Activated CD8-positive, alpha-beta memory T cell treated with anti-CD3 and anti-CD28 coated beads, Interleukin-2, amount 50 U/mL, for 24 hours (primary cell): ENCODE data around the gene ATP8A2.
"Not testable (repeated sequence)": the region's sequence is repeated elsewhere in the genome, so short reads cannot be mapped to it uniquely, and the experiment has no call there.

Experiments used
- DNase-seq: peaks from one replicate; pipeline ENCODE4 v3.0.0-alpha.2; 2020; ENCODE audit errors: extremely low read depth

Gene ATP8A2

GRCh38 chr13:25371875-25372283, at the start of gene ATP8A2:
TSS of gene ATP8A2 (plus strand) at chr13:25371974. CDS start at chr13:25372213, 239 bp downstream.
- no peak for DNase-seq

GRCh38 chr13:25324100-25324499, 47.7 kb upstream of the ATP8A2 start:
- no peak for DNase-seq

GRCh38 chr13:25329706-25330105, 42.1 kb upstream of the ATP8A2 start:
- DNase-seq = no peak

- DNase-seq = no peak
These were observed 41.2 kb upstream of the ATP8A2 start for GRCh38 chr13:25330541-25330940.

- no peak for DNase-seq
These were observed 35.9 kb upstream of the ATP8A2 start for GRCh38 chr13:25335856-25336255.

- no peak for DNase-seq
These were observed 26.2 kb upstream of the ATP8A2 start for GRCh38 chr13:25345576-25345975.

- no peak for DNase-seq
These were observed 24.6 kb upstream of the ATP8A2 start for GRCh38 chr13:25347151-25347550.

- DNase-seq = no peak
These were observed 20.4 kb upstream of the ATP8A2 start for GRCh38 chr13:25351404-25351803.

- DNase-seq = no peak
These were observed 19.5 kb upstream of the ATP8A2 start for GRCh38 chr13:25352230-25352629.

GRCh38 chr13:25352806-25353205, 19.0 kb upstream of the ATP8A2 start:
- DNase-seq = no peak

GRCh38 chr13:25353344-25353743, 18.4 kb upstream of the ATP8A2 start:
- DNase-seq = no peak

- no peak for DNase-seq
These were observed 17.4 kb upstream of the ATP8A2 start for GRCh38 chr13:25354377-25354776.

- not testable (repeated sequence) for DNase-seq
These were observed 11.3 kb upstream of the ATP8A2 start for GRCh38 chr13:25360443-25360842.

- DNase-seq = no peak
These were observed 6.0 kb upstream of the ATP8A2 start for GRCh38 chr13:25365720-25366235.

- DNase-seq = no peak
These were observed 458 bp upstream of the ATP8A2 start for GRCh38 chr13:25371158-25371874.

- DNase-seq = no peak
These were observed 709 bp downstream of the ATP8A2 start for GRCh38 chr13:25372284-25373081.

GRCh38 chr13:25375727-25376358, 4.1 kb downstream of the ATP8A2 start:
- DNase-seq = no peak

- no peak for DNase-seq
These were observed 5.6 kb downstream of the ATP8A2 start for GRCh38 chr13:25377244-25377962.

- DNase-seq = no peak
These were observed 6.8 kb downstream of the ATP8A2 start for GRCh38 chr13:25378528-25378927.

- DNase-seq = no peak
These were observed 7.2 kb downstream of the ATP8A2 start for GRCh38 chr13:25379011-25379410.

GRCh38 chr13:25380082-25380481, 8.3 kb downstream of the ATP8A2 start:
- DNase-seq = no peak
